ENCODE results near the gene LRCH1. TPM values are rescaled to one million over a fixed set of nuclear protein-coding genes. Genes with fewer than 3 reads are reported as not detected.

Gene LRCH1
- total and polyA plus RNA-seq, 2 experiments from 2014 or later, result 3.9 to 9.2 TPM

DNA sequence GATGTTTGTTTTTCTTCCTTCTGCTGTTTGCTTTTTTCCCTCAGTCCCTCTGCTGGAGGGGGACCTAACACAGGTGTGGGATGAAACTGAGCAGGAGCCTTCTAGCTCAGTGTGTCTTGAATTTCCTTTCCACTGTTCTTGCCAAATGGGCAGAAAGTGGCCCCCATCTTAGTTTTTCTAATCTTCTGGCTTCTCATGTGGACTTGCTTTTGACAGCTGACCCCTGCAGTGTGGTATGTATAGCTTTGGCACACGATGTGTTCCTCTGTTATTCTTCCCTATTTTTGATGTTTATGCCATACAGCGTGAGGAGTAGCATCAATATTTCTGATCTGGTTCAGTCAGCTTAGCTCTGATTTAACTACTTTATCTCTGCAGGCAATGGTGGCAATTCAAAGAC is 8.3 kb downstream of the LRCH1 start (continued):
- TF ChIP-seq, protein P1, sequence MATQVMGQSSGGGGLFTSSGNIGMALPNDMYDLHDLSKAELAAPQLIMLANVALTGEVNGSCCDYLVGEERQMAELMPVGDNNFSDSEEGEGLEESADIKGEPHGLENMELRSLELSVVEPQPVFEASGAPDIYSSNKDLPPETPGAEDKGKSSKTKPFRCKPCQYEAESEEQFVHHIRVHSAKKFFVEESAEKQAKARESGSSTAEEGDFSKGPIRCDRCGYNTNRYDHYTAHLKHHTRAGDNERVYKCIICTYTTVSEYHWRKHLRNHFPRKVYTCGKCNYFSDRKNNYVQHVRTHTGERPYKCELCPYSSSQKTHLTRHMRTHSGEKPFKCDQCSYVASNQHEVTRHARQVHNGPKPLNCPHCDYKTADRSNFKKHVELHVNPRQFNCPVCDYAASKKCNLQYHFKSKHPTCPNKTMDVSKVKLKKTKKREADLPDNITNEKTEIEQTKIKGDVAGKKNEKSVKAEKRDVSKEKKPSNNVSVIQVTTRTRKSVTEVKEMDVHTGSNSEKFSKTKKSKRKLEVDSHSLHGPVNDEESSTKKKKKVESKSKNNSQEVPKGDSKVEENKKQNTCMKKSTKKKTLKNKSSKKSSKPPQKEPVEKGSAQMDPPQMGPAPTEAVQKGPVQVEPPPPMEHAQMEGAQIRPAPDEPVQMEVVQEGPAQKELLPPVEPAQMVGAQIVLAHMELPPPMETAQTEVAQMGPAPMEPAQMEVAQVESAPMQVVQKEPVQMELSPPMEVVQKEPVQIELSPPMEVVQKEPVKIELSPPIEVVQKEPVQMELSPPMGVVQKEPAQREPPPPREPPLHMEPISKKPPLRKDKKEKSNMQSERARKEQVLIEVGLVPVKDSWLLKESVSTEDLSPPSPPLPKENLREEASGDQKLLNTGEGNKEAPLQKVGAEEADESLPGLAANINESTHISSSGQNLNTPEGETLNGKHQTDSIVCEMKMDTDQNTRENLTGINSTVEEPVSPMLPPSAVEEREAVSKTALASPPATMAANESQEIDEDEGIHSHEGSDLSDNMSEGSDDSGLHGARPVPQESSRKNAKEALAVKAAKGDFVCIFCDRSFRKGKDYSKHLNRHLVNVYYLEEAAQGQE (IDR thresholded peaks at IDR 0.05; ENCODE audit: unreplicated experiment), result no peak

GRCh38 chr13:46561691-46562090 is 8.7 kb downstream of the LRCH1 start:
- Mint-ChIP-seq H3K27ac (no peak overlapping the region), H3K27me3 (ENCODE audit: insufficient read depth, low read depth, poor library complexity) (no peaks in the 10 kb centered on the region), H3K4me3 (no peak overlapping the region), H3K9me3 (no peaks in the 10 kb centered on the region), H3K36me3 (ENCODE audit: low read depth) (no peaks in the 10 kb centered on the region), H3K4me1 (peaks cover 4% of the 10 kb centered on the region; the same call in 2 of the 3 replicates)
- Histone ChIP-seq H3K4me1 (ENCODE audit: insufficient read depth) (no peaks in the 10 kb centered on the region), H3K9me2 (ENCODE audit: insufficient read depth) (no peaks in the 10 kb centered on the region), H3F3A (replicated peaks; ENCODE audit: low read depth) (no peaks in the 10 kb centered on the region), H3K36me3 (ENCODE audit: insufficient read depth) (no peaks in the 10 kb centered on the region), H3K27ac (ENCODE audit: low read depth) (no peak overlapping the region), H4K20me1 (replicated peaks; ENCODE audit: insufficient read depth) (peaks cover 27% of the 10 kb centered on the region), H2AFZ (no peak overlapping the region), H3K27me3 (ENCODE audit: insufficient read depth) (no peaks in the 10 kb centered on the region), H3K79me2 (replicated peaks; ENCODE audit: insufficient read depth) (peaks cover 92% of the 10 kb centered on the region), H3K4me2 (no peak overlapping the region), H3K4me3 (no peak overlapping the region)
- no peak for DNase-seq (ENCODE audit: low spot score)
- no peak for ATAC-seq
- no peak for TF ChIP-seq EZH2 (IDR thresholded peaks at IDR 0.05; ENCODE audit: low read depth, unreplicated experiment)
- TF ChIP-seq POLR2AphosphoS5 (IDR thresholded peaks at IDR 0.05; ENCODE audit: low read depth), result no peak
- no peak for TF ChIP-seq CREB1 (CRISPR knock-in tag; IDR thresholded peaks at IDR 0.05; ENCODE audit: low read depth)
- TF ChIP-seq EZH2phosphoT487 (IDR thresholded peaks at IDR 0.05; ENCODE audit: unreplicated experiment), result no peak
- no peak for TF ChIP-seq ZNF331 (CRISPR knock-in tag; IDR thresholded peaks at IDR 0.05; ENCODE audit: low read depth)
- no peak for TF ChIP-seq JUNB (IDR thresholded peaks at IDR 0.05; ENCODE audit: unreplicated experiment)
- no peak for TF ChIP-seq CTCF (conservative IDR thresholded peaks at IDR 0.05; ENCODE audit: low read depth in 2 of 2)
- TF ChIP-seq, protein P2, sequence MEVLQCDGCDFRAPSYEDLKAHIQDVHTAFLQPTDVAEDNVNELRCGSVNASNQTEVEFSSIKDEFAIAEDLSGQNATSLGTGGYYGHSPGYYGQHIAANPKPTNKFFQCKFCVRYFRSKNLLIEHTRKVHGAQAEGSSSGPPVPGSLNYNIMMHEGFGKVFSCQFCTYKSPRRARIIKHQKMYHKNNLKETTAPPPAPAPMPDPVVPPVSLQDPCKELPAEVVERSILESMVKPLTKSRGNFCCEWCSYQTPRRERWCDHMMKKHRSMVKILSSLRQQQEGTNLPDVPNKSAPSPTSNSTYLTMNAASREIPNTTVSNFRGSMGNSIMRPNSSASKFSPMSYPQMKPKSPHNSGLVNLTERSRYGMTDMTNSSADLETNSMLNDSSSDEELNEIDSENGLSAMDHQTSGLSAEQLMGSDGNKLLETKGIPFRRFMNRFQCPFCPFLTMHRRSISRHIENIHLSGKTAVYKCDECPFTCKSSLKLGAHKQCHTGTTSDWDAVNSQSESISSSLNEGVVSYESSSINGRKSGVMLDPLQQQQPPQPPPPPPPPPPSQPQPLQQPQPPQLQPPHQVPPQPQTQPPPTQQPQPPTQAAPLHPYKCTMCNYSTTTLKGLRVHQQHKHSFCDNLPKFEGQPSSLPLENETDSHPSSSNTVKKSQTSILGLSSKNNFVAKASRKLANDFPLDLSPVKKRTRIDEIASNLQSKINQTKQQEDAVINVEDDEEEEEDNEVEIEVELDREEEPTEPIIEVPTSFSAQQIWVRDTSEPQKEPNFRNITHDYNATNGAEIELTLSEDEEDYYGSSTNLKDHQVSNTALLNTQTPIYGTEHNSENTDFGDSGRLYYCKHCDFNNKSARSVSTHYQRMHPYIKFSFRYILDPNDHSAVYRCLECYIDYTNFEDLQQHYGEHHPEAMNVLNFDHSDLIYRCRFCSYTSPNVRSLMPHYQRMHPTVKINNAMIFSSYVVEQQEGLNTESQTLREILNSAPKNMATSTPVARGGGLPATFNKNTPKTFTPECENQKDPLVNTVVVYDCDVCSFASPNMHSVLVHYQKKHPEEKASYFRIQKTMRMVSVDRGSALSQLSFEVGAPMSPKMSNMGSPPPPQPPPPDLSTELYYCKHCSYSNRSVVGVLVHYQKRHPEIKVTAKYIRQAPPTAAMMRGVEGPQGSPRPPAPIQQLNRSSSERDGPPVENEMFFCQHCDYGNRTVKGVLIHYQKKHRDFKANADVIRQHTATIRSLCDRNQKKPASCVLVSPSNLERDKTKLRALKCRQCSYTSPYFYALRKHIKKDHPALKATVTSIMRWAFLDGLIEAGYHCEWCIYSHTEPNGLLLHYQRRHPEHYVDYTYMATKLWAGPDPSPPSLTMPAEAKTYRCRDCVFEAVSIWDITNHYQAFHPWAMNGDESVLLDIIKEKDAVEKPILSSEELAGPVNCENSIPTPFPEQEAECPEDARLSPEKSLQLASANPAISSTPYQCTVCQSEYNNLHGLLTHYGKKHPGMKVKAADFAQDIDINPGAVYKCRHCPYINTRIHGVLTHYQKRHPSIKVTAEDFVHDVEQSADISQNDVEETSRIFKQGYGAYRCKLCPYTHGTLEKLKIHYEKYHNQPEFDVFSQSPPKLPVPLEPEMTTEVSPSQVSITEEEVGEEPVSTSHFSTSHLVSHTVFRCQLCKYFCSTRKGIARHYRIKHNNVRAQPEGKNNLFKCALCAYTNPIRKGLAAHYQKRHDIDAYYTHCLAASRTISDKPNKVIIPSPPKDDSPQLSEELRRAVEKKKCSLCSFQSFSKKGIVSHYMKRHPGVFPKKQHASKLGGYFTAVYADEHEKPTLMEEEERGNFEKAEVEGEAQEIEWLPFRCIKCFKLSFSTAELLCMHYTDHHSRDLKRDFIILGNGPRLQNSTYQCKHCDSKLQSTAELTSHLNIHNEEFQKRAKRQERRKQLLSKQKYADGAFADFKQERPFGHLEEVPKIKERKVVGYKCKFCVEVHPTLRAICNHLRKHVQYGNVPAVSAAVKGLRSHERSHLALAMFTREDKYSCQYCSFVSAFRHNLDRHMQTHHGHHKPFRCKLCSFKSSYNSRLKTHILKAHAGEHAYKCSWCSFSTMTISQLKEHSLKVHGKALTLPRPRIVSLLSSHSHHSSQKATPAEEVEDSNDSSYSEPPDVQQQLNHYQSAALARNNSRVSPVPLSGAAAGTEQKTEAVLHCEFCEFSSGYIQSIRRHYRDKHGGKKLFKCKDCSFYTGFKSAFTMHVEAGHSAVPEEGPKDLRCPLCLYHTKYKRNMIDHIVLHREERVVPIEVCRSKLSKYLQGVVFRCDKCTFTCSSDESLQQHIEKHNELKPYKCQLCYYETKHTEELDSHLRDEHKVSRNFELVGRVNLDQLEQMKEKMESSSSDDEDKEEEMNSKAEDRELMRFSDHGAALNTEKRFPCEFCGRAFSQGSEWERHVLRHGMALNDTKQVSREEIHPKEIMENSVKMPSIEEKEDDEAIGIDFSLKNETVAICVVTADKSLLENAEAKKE (CRISPR knock-in tag; IDR thresholded peaks at IDR 0.05), result no peak
- TF ChIP-seq ZNF114 (CRISPR knock-in tag; IDR thresholded peaks at IDR 0.05), result no peak
- TF ChIP-seq, protein P1 (IDR thresholded peaks at IDR 0.05; ENCODE audit: unreplicated experiment), result no peak
